Testis (tissue), 3 donors: ENCODE measurements around the gene ANKRD18B. TPM values are rescaled to one million over a fixed set of nuclear protein-coding genes. Genes with fewer than 3 reads are reported as not detected.
"Not testable (repeated sequence)": the region's sequence is repeated elsewhere in the genome, so short reads cannot be mapped to it uniquely, and the experiment has no call there.

Experiments used
- DNase-seq: peaks from one replicate; pipeline ENCODE4 v3.0.0-alpha.2; 2019
- H3K27ac ChIP-seq, 2 donors: fragments of 200-600 bp; sonication (generic); one replicate each; pipeline ENCODE4 v1.5.1; 2019
- H3K27me3 ChIP-seq: fragments of 200-600 bp; sonication (generic); one replicate; pipeline ENCODE4 v1.5.1; 2019
- H3K36me3 ChIP-seq: fragments of 200-600 bp; sonication (generic); one replicate; pipeline ENCODE4 v1.5.1; 2017; ENCODE audit warnings: low read depth; ENCODE audit errors: missing control alignments
- H3K4me1 ChIP-seq: fragments of 200-600 bp; sonication (generic); one replicate; pipeline ENCODE4 v1.5.1; 2019
- H3K4me3 ChIP-seq, 2 donors: fragments of 200-600 bp; sonication (generic); one replicate each; pipeline ENCODE4 v1.5.1; 2017 to 2019
- H3K9me3 ChIP-seq: fragments of 200-600 bp; sonication (generic); one replicate; pipeline ENCODE4 v1.5.1; 2017
- POLR2A ChIP-seq: fragments of 450-650 bp; IDR thresholded peaks from one replicate; pipeline ENCODE4 v1.6.1; 2017; ENCODE audit warnings: antibody characterized with exemption, mild to moderate bottlenecking, moderate library complexity
- WGBS, 2 donors: methylation state at CpG; one replicate each; pipeline ENCODE4 v1.1.5; 2018; 5-methylcytosine and 5-hydroxymethylcytosine counted together
- intact Hi-C: fragments of 100-400 bp; cut with DNase I; formaldehyde crosslinking; loops from one replicate; pipeline ENCODE4 v1.15.1; 2023; ENCODE audit warnings: low total_unique reads
- polyA plus RNA-seq: library from polyadenylated mRNA; stranded (reverse); fragments of 350-450 nt; fragmentation: Illumina TruSeq; extraction: RNeasy Lipid Tissue Mini Kit (QIAGEN cat#74804); gene quantifications from one replicate; pipeline ENCODE4 v1.2.3, GENCODE V29; 2014; ENCODE audit warnings: low read depth, low replicate concordance; ENCODE audit not compliant: insufficient read depth
- total RNA-seq, 2 donors: library from RNA; depleted of rRNA; stranded (reverse); fragments of >200 nt; gene quantifications; one replicate each; pipeline ENCODE4 v1.2.3, GENCODE V29; 2016
- TF ChIP-seq, protein P1 (sequence below), 3 experiments: fragments of 450-650 bp in 2 of 3; fragments of 200-600 bp in 1 of 3; sonication (generic) in 1 of 3; IDR thresholded peaks; one replicate each; pipeline ENCODE4 v1.5.1; 2016 to 2019; ENCODE audit warnings: antibody characterized with exemption in 3 of 3, mild to moderate bottlenecking in 2 of 3, moderate library complexity in 1 of 3

The ANKRD18B gene
- total and polyA plus RNA-seq, 3 donors from 2014 or later: 6.3 to 49.4 (median 33.6) TPM

DNA sequence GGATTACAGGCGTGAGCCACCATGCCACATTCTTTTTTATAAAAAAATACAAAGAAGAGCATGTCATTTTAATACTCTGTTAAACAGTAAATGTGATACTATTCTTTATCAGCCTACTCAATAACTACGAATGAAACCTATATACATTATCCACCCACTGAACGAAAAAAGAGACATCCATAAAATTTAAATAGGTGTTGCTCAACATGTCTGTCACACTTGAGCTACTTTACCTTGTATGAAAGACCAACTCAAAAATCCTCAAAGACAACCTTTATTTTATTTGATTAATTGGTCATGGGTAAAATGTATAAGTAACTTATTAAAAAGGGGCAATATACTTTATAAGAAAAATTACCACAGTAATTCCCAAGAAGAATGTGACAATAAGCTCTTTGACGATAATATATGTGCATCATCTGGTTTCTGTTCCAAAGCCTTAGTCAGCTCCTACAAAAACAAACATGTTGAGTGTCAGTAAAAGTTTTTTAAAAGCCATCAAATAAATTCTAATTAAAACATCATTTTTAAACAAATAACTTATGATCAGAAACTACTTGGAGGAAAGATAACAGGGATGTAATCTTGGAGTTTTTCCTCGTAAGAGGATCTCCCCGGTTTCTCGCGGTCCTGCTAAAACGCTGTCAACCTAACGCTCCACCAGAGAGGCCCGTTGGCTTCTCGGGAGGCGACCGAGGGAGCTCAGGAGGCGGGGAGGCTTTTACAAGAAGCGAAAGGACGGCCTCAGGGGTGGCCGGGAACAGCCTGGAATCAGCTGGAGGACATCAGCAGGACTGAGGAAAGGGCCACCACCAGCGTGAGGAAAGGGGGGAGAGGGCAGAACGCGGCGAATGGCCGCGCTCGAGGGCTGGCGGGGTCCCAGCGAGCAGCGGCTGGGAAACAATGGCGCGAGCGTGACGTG lies 13.5 kb upstream of the ANKRD18B start:
- Histone ChIP-seq H3K27me3 (no peaks in the 10 kb centered on the region), H3K36me3 (no peaks in the 10 kb centered on the region), H3K9me3 (no peaks in the 10 kb centered on the region), H3K27ac (peak overlapping the region; percentile 93), H3K4me1 (no peaks in the 10 kb centered on the region), H3K4me3 (peak overlapping the region; percentile 59 to 74)
- TF ChIP-seq, protein P1, sequence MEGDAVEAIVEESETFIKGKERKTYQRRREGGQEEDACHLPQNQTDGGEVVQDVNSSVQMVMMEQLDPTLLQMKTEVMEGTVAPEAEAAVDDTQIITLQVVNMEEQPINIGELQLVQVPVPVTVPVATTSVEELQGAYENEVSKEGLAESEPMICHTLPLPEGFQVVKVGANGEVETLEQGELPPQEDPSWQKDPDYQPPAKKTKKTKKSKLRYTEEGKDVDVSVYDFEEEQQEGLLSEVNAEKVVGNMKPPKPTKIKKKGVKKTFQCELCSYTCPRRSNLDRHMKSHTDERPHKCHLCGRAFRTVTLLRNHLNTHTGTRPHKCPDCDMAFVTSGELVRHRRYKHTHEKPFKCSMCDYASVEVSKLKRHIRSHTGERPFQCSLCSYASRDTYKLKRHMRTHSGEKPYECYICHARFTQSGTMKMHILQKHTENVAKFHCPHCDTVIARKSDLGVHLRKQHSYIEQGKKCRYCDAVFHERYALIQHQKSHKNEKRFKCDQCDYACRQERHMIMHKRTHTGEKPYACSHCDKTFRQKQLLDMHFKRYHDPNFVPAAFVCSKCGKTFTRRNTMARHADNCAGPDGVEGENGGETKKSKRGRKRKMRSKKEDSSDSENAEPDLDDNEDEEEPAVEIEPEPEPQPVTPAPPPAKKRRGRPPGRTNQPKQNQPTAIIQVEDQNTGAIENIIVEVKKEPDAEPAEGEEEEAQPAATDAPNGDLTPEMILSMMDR (IDR thresholded peaks at IDR 0.05): no peak
- intact Hi-C loops: no loop called here
- 7 to 9% methylated on average over 22 to 32 of the region's 32 CpGs for WGBS, 2 donors
- DNase-seq: peak; percentile 76

DNA sequence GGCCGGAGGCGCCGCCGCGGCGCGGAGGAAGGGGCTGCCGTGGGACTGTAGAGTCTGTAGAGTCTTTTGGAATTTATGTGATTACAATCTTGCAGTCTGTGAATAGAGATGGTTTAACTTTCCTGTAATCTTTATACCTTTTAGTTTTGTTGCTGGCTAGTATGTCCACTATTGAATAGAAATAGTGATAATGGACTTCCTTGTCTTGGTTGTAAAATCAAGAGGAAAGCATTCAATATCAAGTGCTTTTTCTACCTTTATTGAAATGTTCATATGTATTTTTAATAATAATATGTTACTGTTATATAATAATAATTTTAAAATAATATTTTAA lies 12.9 kb upstream of the ANKRD18B start:
- intact Hi-C loops, H3K27me3 ChIP-seq, DNase-seq, H3K36me3 ChIP-seq, H3K9me3 ChIP-seq, H3K4me1 ChIP-seq: not testable (repeated sequence)
- WGBS, 2 donors: 0% methylated on average over 8 of the region's 8 CpGs
- peak overlapping the region; percentile 93 for H3K27ac ChIP-seq
- H3K4me3 ChIP-seq: peak overlapping the region; percentile 59 to 74

DNA sequence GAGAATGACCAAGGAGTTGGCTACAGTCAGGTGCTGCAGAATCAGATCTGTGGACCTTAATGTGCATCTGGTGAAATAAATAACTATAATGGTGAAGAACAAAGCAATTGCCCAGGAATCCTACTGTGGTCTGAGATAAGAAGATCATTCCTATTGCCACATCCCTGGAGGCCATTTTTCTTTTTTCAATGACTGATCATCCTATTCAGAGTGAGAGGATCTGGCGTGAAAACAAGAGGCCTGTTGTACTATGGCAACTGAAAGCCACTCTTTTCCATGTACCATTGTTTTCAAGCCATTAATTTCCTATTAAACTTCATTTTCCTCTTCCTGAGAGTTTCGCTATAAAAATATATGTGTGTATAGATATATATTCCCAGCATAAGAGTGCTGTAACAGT lies 11.5 kb upstream of the ANKRD18B start:
- H3K27me3 ChIP-seq, H3K27ac ChIP-seq, H3K4me3 ChIP-seq, intact Hi-C loops, H3K9me3 ChIP-seq, DNase-seq, H3K4me1 ChIP-seq, H3K36me3 ChIP-seq: not testable (repeated sequence)
- 91 to 94% methylated on average over 2 of the region's 2 CpGs for whole genome bisulfite sequencing, 2 donors

DNA sequence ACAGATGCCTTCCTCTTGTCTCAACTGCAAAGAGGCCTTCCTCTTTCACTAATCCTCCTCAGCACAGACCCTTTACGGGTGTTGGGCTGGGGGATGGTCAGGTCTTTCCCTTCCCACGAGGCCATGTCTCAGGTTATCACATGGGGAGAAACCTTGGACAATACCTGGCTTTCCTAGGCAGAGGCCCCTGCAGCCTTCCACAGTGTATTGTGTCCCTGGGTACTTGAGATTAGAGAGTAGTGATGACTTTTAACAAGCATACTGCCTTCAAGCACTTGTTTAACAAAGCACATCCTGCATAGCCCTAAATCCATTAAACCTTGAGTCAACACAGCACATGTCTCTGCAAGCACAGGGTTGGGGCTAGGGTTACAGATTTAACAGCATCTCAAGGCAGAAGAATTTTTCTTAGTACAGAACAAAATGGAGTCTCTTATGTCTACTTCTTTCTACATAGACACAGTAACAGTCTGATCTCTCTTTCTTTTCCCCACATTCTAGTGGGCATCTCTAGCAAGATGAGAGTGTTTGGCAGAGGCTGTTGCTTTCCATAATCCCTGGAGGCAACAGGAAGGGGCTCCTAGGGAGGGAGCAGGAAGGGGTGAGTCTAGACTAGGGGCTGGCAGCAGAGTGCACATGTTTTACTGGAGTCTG lies 8.6 kb upstream of the ANKRD18B start:
- H3K9me3 ChIP-seq, H3K27me3 ChIP-seq, intact Hi-C loops, DNase-seq, H3K4me3 ChIP-seq, H3K36me3 ChIP-seq, H3K4me1 ChIP-seq, H3K27ac ChIP-seq: not testable (repeated sequence)
- 45 to 74% methylated on average over 2 of the region's 2 CpGs for WGBS, 2 donors

DNA sequence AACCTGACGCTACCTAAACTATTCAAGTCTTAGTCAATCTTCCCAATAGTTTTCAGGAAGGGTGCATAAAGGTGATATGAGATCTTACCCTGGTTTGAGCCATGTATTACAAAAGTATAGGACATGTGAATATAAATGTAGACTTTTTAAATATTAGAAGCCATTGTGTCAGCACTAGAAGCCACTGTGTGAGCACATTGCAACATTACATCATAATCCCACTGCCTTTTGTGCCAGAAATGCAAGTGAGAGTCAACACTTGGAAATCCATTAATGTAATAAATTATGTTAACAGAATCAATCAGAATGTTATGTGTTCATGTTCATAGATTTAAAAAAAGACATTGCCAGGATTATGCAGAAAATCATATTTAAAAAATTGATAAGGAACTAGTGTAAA lies 7.7 kb upstream of the ANKRD18B start:
- DNase-seq, H3K4me3 ChIP-seq, H3K4me1 ChIP-seq, H3K9me3 ChIP-seq, intact Hi-C loops, H3K27ac ChIP-seq, H3K27me3 ChIP-seq, H3K36me3 ChIP-seq: not testable (repeated sequence)
- WGBS, 2 donors: 79 to 85% methylated on average over 1 of the region's 1 CpG

DNA sequence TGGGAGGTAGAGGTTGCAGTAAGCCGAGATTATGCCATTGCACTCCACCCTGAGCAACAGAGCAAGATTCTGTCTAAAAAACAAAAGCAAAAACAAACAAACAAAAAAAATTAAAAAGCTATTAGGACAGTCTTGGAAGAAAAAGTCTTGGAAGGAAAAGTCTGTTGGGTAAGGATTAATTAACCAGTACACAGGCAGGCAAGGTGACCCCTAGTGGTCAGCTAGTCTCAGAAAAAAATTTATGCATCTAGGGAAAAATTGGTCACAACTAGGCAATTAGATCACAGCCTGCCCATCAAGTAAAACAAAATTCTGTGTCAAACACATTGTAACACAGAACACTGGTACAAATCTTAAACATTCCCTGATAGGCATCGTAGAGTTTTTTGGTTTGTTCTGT lies 6.7 kb upstream of the ANKRD18B start:
- H3K4me3 ChIP-seq: no peak overlapping the region
- DNase-seq: no peak
- no peaks in the 10 kb centered on the region for H3K9me3 ChIP-seq
- H3K27ac ChIP-seq: no peak overlapping the region
- TF ChIP-seq, protein P1 (IDR thresholded peaks at IDR 0.05): peak; percentile 6 to 53 (median 15)
- TF ChIP-seq POLR2A: no peak
- 77 to 81% methylated on average over 2 of the region's 2 CpGs for WGBS, 2 donors
- intact Hi-C loops: no loop called here
- H3K36me3 ChIP-seq: no peaks in the 10 kb centered on the region
- no peaks in the 10 kb centered on the region for H3K27me3 ChIP-seq
- H3K4me1 ChIP-seq: no peaks in the 10 kb centered on the region

DNA sequence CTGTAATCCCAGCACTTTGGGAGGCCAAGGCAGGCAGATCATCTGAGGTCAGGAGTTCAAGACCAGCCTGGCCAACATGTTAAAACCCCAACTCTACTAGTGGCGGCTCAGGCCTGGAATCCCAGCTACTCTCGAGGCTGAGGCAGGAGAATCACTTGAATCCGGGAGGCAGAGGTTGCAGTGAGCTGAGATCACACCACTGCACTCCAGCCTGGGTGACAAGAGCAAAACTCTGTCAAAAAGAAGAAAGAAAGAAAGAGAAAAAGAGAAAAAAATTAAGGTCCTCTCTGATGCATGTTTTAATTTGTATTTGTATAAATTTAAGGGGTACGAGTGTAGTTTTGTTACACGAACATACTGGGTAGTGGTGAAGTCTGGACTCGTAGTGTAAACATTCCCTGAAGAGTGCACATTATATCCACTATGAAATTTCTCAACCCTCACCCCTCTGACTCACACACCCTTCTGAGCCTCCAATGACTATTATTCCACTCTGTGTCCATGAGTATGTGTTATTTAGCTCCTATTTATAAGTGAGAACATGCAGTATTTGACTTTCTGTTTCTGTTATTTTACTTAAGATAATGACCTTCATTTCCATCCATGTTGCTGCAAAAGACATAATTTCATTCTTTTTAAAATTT lies 6.0 kb upstream of the ANKRD18B start:
- 60 to 68% methylated on average over 6 of the region's 6 CpGs for WGBS, 2 donors
- H3K4me1 ChIP-seq, H3K4me3 ChIP-seq, intact Hi-C loops, DNase-seq, H3K9me3 ChIP-seq, H3K27me3 ChIP-seq, H3K36me3 ChIP-seq, H3K27ac ChIP-seq: not testable (repeated sequence)

DNA sequence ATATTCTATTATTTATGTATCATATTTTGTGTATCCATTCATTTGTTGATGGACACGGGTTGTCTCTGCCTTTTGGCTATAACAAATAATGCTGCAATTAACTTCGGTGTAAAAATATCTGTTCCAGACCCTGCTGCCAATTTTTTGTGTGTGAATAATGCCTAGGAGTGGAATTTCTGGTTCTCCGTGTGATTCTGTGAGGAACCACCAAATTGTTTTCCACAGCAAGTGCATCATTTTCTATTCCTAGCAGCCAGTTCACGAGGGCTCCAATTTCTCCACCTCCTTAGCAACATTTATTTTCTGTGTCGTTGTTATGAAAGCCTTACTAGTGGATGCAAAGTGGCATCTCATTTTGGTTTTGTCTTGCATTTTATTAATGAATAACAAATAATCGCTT lies 2.2 kb upstream of the ANKRD18B start:
- H3K27ac ChIP-seq, DNase-seq, H3K9me3 ChIP-seq, H3K4me3 ChIP-seq, H3K4me1 ChIP-seq, H3K27me3 ChIP-seq, intact Hi-C loops, H3K36me3 ChIP-seq: not testable (repeated sequence)
- 63 to 69% methylated on average over 6 of the region's 6 CpGs for WGBS, 2 donors
